ENCODE data around the gene ZNF181. TPM values are rescaled to one million over a fixed set of nuclear protein-coding genes. Genes with fewer than 3 reads are reported as not detected.

Gene ZNF181
- total and polyA plus RNA-seq, 2 experiments from 2014 or later: 11.5 to 14.5 TPM

DNA sequence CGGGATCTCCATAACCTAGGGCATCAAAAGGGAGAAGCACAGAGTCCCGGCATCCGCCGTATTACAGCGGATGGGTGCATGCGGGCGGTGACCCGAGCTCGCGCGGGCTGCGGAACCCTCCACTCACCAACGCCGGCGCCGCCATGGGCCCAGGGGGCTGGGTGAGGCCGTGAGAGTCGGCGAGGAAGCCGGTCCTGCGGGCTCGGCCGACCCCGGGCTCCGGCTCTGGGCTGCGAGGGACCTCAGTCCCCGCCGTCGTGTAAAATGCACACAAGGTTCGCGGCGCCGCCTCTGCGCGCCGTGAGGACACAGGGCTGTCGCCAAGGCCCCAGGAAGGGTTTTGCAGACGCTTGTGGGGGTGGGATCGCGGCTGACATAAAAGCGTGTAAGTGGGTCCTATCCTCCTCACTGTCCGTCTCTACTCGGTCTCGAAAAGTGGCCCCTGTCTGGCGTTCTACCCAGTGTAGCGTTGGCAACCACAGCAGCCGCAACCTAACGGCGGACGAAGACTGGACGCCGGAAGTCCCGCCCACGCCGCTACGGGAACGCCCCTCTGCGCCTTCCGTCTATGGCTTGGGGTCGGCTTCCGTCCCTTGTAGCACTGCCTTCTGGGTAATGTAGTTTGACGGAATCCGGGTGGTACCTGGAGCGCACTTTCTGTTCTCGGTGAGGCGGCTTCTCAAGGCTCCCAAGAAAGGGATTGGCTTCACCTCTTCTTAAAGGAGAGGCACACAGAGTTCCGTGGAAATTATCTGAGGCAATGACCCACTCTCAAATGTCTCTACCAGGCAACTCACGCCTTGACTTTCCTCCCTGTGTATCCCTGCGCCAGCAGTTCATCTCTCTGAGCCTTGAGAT is 38.9 kb downstream of the ZNF181 start, which contains the start of gene ZNF599:
Gene ZNF599, minus strand, starts transcription at position 519 of the 858 bp plus-strand sequence. Its CDS starts 374 bp downstream, at position 145.
- no peaks in the 10 kb centered on the region for H3K27me3 ChIP-seq
- peak within 1 kb of the TSS; percentile 71 for H3K27ac ChIP-seq
- H3K4me1 ChIP-seq (ENCODE audit: insufficient read depth): peaks cover 9% of the 10 kb centered on the region
- H3K36me3 ChIP-seq (replicated peaks; ENCODE audit: insufficient read depth, low read depth): no peaks in the 10 kb centered on the region
- peak within 1 kb of the TSS; percentile 67 for H3K4me3 ChIP-seq
- 3% methylated on average over 63 of the region's 69 CpGs for WGBS (ENCODE audit: low lambda C conversion rate, missing lambda C conversion rate)
- peaks cover 16% of the 10 kb centered on the region for H3K79me2 ChIP-seq
- H2AFZ ChIP-seq: peak within 1 kb of the TSS; percentile 84
- TF ChIP-seq, protein P1, sequence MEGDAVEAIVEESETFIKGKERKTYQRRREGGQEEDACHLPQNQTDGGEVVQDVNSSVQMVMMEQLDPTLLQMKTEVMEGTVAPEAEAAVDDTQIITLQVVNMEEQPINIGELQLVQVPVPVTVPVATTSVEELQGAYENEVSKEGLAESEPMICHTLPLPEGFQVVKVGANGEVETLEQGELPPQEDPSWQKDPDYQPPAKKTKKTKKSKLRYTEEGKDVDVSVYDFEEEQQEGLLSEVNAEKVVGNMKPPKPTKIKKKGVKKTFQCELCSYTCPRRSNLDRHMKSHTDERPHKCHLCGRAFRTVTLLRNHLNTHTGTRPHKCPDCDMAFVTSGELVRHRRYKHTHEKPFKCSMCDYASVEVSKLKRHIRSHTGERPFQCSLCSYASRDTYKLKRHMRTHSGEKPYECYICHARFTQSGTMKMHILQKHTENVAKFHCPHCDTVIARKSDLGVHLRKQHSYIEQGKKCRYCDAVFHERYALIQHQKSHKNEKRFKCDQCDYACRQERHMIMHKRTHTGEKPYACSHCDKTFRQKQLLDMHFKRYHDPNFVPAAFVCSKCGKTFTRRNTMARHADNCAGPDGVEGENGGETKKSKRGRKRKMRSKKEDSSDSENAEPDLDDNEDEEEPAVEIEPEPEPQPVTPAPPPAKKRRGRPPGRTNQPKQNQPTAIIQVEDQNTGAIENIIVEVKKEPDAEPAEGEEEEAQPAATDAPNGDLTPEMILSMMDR (IDR thresholded peaks at IDR 0.05; ENCODE audit: poor library complexity): no peak
- TF ChIP-seq EZH2phosphoT487 (IDR thresholded peaks at IDR 0.05; ENCODE audit: low read depth, severe bottlenecking, unreplicated experiment): no peak
- no peak for TF ChIP-seq EZH2 (IDR thresholded peaks at IDR 0.05; ENCODE audit: borderline replicate concordance)
- no peaks in the 10 kb centered on the region for H3K9me2 ChIP-seq (replicated peaks; ENCODE audit: insufficient read depth)
- peak within 1 kb of the TSS; percentile 98 for H3K4me2 ChIP-seq
- DNase-seq (ENCODE audit: low spot score): peak; percentile 95
- no peaks in the 10 kb centered on the region for H3K9me3 ChIP-seq (ENCODE audit: low read depth)
- H4K20me1 ChIP-seq (ENCODE audit: insufficient read depth, poor library complexity, severe bottlenecking): no peaks in the 10 kb centered on the region

DNA sequence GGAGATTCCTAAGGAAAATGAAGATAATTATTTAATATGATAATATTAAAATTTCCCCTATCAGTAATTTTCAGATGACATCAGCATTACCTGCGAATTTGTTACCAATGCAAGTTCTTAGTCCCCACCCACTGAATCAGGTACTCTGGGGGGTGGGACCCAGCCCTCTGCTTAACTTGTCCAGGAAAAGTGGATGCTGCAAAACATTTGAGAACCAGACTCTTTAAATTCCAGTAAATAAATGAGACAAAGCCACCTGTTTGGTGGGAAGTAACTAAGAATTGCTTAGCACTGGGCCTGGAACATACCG is 39.5 kb downstream of the ZNF181 start:
- 54% methylated on average over 2 of the region's 2 CpGs for WGBS (ENCODE audit: low lambda C conversion rate, missing lambda C conversion rate)
- H3K4me3 ChIP-seq: no peak overlapping the region

DNA sequence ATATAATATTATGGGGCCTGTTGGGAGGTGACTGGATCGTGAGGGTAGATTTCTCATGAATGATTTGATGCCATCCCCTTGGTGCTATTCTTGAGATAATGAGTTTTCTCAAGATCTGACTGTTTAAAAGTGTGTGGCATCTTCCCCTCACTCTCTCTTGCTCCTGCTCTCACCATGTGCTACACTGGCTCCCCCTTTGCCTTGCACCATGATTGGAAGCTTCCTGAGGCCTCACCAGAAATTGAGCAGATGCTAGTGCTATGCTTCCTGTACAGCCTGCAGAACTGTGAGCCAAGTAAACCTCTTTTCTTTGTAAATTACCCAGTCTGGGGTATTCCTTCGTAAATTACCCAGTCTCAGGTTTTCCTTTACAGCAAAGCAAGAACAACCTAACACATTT is 40.8 kb downstream of the ZNF181 start:
- TF ChIP-seq, protein P1 (IDR thresholded peaks at IDR 0.05; ENCODE audit: poor library complexity): no peak
- TF ChIP-seq EZH2phosphoT487 (IDR thresholded peaks at IDR 0.05; ENCODE audit: low read depth, severe bottlenecking, unreplicated experiment) (no peak), EZH2 (IDR thresholded peaks at IDR 0.05; ENCODE audit: borderline replicate concordance) (no peak)

More for the DNA sequence above, 39.5 kb downstream of the ZNF181 start:
- no peaks in the 10 kb centered on the region for H4K20me1 ChIP-seq (ENCODE audit: insufficient read depth, poor library complexity, severe bottlenecking)
- H3K79me2 ChIP-seq: peaks cover 16% of the 10 kb centered on the region
- peak overlapping the region; percentile 98 for H3K4me2 ChIP-seq
- peaks cover 9% of the 10 kb centered on the region for H3K4me1 ChIP-seq (ENCODE audit: insufficient read depth)
- no peaks in the 10 kb centered on the region for H3K9me3 ChIP-seq (ENCODE audit: low read depth)
- no peak for TF ChIP-seq EZH2phosphoT487 (IDR thresholded peaks at IDR 0.05; ENCODE audit: low read depth, severe bottlenecking, unreplicated experiment)
- no peak for DNase-seq (ENCODE audit: low spot score)
- H3K9me2 ChIP-seq (replicated peaks; ENCODE audit: insufficient read depth): no peaks in the 10 kb centered on the region
- no peak overlapping the region for H3K27ac ChIP-seq
- H2AFZ ChIP-seq: peak overlapping the region; percentile 84
- no peaks in the 10 kb centered on the region for H3K36me3 ChIP-seq (replicated peaks; ENCODE audit: insufficient read depth, low read depth)
- H3K27me3 ChIP-seq: no peaks in the 10 kb centered on the region

DNA sequence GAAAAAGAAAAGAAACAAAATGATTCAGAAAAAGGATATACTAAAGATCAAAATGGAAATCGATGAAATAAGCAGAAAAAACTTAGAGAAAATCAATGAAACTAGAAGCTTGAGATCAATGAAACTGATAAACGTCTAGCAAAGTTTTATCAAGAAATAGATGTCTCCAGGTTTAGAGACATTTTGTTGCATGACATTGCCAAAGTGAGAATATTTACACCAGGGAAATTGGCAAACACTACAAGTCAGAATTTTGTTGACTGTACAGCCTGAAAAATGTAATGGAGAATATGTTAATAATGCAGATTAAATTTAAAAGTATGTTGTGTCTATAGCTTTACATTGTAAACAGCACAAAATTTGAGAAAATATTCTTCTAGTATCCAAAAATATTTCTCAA is 44.3 kb downstream of the ZNF181 start:
- no peaks in the 10 kb centered on the region for H3K79me2 ChIP-seq
- H3K4me1 ChIP-seq (ENCODE audit: insufficient read depth): no peaks in the 10 kb centered on the region
- no peak overlapping the region for H3K4me2 ChIP-seq
- no peaks in the 10 kb centered on the region for H4K20me1 ChIP-seq (ENCODE audit: insufficient read depth, poor library complexity, severe bottlenecking)
- no peak overlapping the region for H3K4me3 ChIP-seq
- TF ChIP-seq EZH2phosphoT487 (IDR thresholded peaks at IDR 0.05; ENCODE audit: low read depth, severe bottlenecking, unreplicated experiment): no peak
- TF ChIP-seq EZH2 (IDR thresholded peaks at IDR 0.05; ENCODE audit: borderline replicate concordance): no peak
- TF ChIP-seq, protein P1 (IDR thresholded peaks at IDR 0.05; ENCODE audit: poor library complexity): no peak
- no peaks in the 10 kb centered on the region for H3K9me2 ChIP-seq (replicated peaks; ENCODE audit: insufficient read depth)
- H3K27ac ChIP-seq: no peak overlapping the region
- no peak for DNase-seq (ENCODE audit: low spot score)
- 76% methylated on average over 2 of the region's 2 CpGs for WGBS (ENCODE audit: low lambda C conversion rate, missing lambda C conversion rate)
- no peaks in the 10 kb centered on the region for H3K36me3 ChIP-seq (replicated peaks; ENCODE audit: insufficient read depth, low read depth)
- no peaks in the 10 kb centered on the region for H3K9me3 ChIP-seq (ENCODE audit: low read depth)
- no peaks in the 10 kb centered on the region for H3K27me3 ChIP-seq
- no peak overlapping the region for H2AFZ ChIP-seq

More for the DNA sequence above, 40.8 kb downstream of the ZNF181 start:
- Histone ChIP-seq H3K36me3 (replicated peaks; ENCODE audit: insufficient read depth, low read depth) (no peaks in the 10 kb centered on the region), H3K9me3 (ENCODE audit: low read depth) (no peaks in the 10 kb centered on the region), H3K4me3 (no peak overlapping the region), H2AFZ (no peak overlapping the region), H3K4me1 (ENCODE audit: insufficient read depth) (peaks cover 9% of the 10 kb centered on the region), H3K27ac (no peak overlapping the region), H3K4me2 (no peak overlapping the region), H4K20me1 (ENCODE audit: insufficient read depth, poor library complexity, severe bottlenecking) (no peaks in the 10 kb centered on the region), H3K27me3 (no peaks in the 10 kb centered on the region), H3K9me2 (replicated peaks; ENCODE audit: insufficient read depth) (no peaks in the 10 kb centered on the region), H3K79me2 (peaks cover 16% of the 10 kb centered on the region)
- no peak for DNase-seq (ENCODE audit: low spot score)
- WGBS (ENCODE audit: low lambda C conversion rate, missing lambda C conversion rate): 68% methylated on average over 2 of the region's 2 CpGs

Measured in hepatocyte (in vitro differentiated cells).